ENCODE measurements around the gene FEM1C. TPM values are rescaled to one million over a fixed set of nuclear protein-coding genes. Genes with fewer than 3 reads are reported as not detected.

Gene FEM1C
- total and polyA plus RNA-seq, 2 experiments from 2014 or later: 7.2 to 11.8 TPM

DNA sequence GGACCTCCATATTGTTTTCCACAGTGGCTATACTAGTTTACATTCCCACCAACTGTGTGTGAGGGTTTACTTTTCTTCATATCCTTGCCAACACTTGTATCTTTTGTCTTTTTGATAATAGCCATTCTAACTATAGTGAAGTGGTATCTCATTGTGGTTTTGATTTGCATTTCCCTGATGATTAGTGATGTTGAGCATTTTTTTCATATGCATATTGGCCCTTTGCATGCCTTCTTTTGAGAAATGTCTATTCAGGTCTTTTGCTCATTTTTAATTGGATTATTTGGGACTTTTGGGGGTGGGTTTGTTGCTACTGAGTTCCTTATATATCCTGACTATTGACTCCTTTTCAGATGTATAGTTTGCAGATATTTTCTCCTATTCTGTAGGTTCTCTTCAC, 44.4 kb downstream of the FEM1C start:
- H3K9me3 ChIP-seq (ENCODE audit: low read depth): no peaks in the 10 kb centered on the region
- DNase-seq (ENCODE audit: low read depth in 1 of 2, low spot score in 1 of 2): no peak
- H3K27me3 ChIP-seq: no peaks in the 10 kb centered on the region
- H3K4me1 ChIP-seq (ENCODE audit: low read depth): peaks cover 12% of the 10 kb centered on the region
- TF ChIP-seq, protein P1, sequence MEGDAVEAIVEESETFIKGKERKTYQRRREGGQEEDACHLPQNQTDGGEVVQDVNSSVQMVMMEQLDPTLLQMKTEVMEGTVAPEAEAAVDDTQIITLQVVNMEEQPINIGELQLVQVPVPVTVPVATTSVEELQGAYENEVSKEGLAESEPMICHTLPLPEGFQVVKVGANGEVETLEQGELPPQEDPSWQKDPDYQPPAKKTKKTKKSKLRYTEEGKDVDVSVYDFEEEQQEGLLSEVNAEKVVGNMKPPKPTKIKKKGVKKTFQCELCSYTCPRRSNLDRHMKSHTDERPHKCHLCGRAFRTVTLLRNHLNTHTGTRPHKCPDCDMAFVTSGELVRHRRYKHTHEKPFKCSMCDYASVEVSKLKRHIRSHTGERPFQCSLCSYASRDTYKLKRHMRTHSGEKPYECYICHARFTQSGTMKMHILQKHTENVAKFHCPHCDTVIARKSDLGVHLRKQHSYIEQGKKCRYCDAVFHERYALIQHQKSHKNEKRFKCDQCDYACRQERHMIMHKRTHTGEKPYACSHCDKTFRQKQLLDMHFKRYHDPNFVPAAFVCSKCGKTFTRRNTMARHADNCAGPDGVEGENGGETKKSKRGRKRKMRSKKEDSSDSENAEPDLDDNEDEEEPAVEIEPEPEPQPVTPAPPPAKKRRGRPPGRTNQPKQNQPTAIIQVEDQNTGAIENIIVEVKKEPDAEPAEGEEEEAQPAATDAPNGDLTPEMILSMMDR (IDR thresholded peaks at IDR 0.05; ENCODE audit: low read depth, low read length): no peak
- H3K36me3 ChIP-seq: no peaks in the 10 kb centered on the region
- no peak overlapping the region for H3K27ac ChIP-seq
- no peak overlapping the region for H3K4me3 ChIP-seq

DNA sequence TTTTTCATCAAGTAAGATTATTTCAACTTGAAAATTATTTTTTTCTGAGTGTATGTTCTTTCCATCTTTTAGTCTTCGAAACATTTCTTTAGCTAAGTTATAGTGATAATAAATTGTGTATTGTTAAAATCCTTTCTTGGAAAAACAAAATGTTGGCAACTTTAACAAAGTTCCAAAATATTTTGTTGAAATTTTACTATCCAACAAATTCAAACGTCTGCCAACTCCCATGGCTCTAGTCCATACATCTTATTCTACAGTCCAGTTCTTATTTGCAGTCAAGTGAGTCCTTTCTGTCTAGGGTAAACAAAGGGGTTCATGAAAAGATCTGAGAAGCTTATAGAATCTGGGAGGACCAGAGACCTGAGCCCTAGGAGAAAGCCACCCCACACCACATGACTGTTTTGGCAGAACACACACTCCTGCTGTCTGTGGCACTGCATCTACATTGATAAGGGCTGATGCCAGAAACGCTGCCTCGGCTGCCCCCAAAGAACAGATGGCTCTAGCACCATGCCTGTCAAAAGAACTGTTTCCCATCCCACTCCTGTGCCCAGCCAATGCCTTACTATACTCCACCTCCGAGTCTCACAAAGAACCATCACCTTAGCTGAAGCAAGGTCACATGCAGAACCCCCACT, 47.5 kb downstream of the FEM1C start:
- no peak for DNase-seq (ENCODE audit: low read depth in 1 of 2, low spot score in 1 of 2)
- no peaks in the 10 kb centered on the region for H3K36me3 ChIP-seq
- no peak overlapping the region for H3K27ac ChIP-seq
- H3K9me3 ChIP-seq (ENCODE audit: low read depth): no peaks in the 10 kb centered on the region
- peaks cover 19% of the 10 kb centered on the region for H3K4me1 ChIP-seq (ENCODE audit: low read depth)
- H3K4me3 ChIP-seq: no peak overlapping the region
- H3K27me3 ChIP-seq: no peaks in the 10 kb centered on the region
- TF ChIP-seq, protein P1 (IDR thresholded peaks at IDR 0.05; ENCODE audit: low read depth, low read length): no peak

GRCh38 chr5:115494570-115495289, 49.8 kb downstream of the FEM1C start:
- DNase-seq (ENCODE audit: low read depth in 1 of 2, low spot score in 1 of 2): peak in 1 of 2 donors; percentile 37
- Histone ChIP-seq H3K4me3 (no peak overlapping the region), H3K9me3 (ENCODE audit: low read depth) (no peaks in the 10 kb centered on the region), H3K27ac (no peak overlapping the region), H3K4me1 (ENCODE audit: low read depth) (peaks cover 7% of the 10 kb centered on the region), H3K27me3 (no peaks in the 10 kb centered on the region), H3K36me3 (no peaks in the 10 kb centered on the region)
- TF ChIP-seq, protein P1 (IDR thresholded peaks at IDR 0.05; ENCODE audit: low read depth, low read length): no peak

DNA sequence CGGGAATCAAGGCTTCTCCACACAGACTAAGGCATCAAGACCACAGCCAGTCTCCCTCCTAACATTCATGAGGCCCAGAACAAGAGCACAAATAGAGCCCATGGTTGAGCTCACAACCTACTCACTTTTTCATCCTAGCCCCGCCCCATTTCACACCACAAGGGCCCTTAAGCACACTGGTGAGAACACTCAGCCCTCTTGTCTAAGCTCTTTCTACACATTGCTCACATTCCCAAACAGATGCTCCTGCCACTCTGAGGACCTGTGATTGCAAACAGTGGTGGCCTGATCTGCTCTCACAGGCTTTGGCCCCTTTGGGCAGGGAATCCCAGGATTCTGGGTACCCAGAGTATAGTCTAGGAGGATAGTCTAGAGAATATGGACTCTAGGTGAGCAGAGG, 54.0 kb downstream of the FEM1C start:
- H3K27me3 ChIP-seq: no peaks in the 10 kb centered on the region
- no peak overlapping the region for H3K4me3 ChIP-seq
- H3K27ac ChIP-seq: no peak overlapping the region
- H3K9me3 ChIP-seq (ENCODE audit: low read depth): no peaks in the 10 kb centered on the region
- no peaks in the 10 kb centered on the region for H3K36me3 ChIP-seq
- peak in 1 of 2 donors; percentile 5 for DNase-seq (ENCODE audit: low read depth in 1 of 2, low spot score in 1 of 2)
- TF ChIP-seq, protein P1 (IDR thresholded peaks at IDR 0.05; ENCODE audit: low read depth, low read length): no peak
- peaks cover 7% of the 10 kb centered on the region for H3K4me1 ChIP-seq (ENCODE audit: low read depth)

DNA sequence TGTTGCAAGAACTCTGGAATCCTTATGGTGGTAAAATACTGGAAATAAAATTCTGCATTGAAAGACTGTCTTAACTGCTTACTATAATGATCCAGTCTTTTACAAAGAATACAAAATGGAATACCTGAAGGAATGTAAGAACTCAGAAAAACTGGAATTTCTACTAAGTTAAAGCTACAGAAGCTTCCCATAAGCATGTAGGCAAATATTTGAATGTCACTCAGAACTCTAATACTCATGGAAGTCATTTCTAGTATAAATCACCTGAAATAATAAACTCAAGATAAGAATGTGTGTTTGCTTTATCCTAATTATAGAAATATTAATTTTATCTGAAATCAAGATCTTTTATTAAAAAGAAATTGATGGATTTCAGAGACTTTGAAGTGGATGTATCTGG, 54.8 kb downstream of the FEM1C start:
- TF ChIP-seq, protein P1 (IDR thresholded peaks at IDR 0.05; ENCODE audit: low read depth, low read length): no peak
- H3K27ac ChIP-seq: no peak overlapping the region
- H3K36me3 ChIP-seq: no peaks in the 10 kb centered on the region
- H3K4me1 ChIP-seq (ENCODE audit: low read depth): peaks cover 3% of the 10 kb centered on the region
- no peak for DNase-seq (ENCODE audit: low read depth in 1 of 2, low spot score in 1 of 2)
- H3K27me3 ChIP-seq: no peaks in the 10 kb centered on the region
- H3K9me3 ChIP-seq (ENCODE audit: low read depth): no peaks in the 10 kb centered on the region
- H3K4me3 ChIP-seq: no peak overlapping the region

Measured in cardiac muscle cell (in vitro differentiated cells and primary cell).